Parathyroid adenoma (tissue), 2 donors: Measurements from ENCODE around the gene INKA1.
A peak's percentile ranks its signal among the peaks of the same experiment; 100 is the strongest.

ENCODE experiments used
- H2AFZ ChIP-seq: fragments of 300-600 bp; sonication (generic); one replicate; pipeline ENCODE4 v1.7.0; 2017; ENCODE audit warnings: antibody characterized with exemption, mild to moderate bottlenecking
- H3K27ac ChIP-seq: fragments of 300-600 bp; sonication (generic); one replicate; pipeline ENCODE4 v1.7.0; 2017
- H3K27me3 ChIP-seq: fragments of 300-600 bp; sonication (generic); one replicate; pipeline ENCODE4 v1.7.0; 2017; ENCODE audit warnings: low read length; ENCODE audit not compliant: control insufficient read depth, insufficient read depth
- H3K36me3 ChIP-seq: fragments of 300-600 bp; sonication (generic); one replicate; pipeline ENCODE4 v1.7.0; 2017; ENCODE audit warnings: low read length; ENCODE audit not compliant: control insufficient read depth, insufficient read depth
- H3K4me1 ChIP-seq: fragments of 300-600 bp; sonication (generic); one replicate; pipeline ENCODE4 v1.7.0; 2017; ENCODE audit warnings: control low read depth
- H3K4me2 ChIP-seq: fragments of 300-600 bp; sonication (generic); one replicate; pipeline ENCODE4 v1.7.0; 2017; ENCODE audit warnings: low read length
- H3K4me3 ChIP-seq: fragments of 300-600 bp; sonication (generic); one replicate; pipeline ENCODE4 v1.7.0; 2017; ENCODE audit warnings: low read depth, low read length
- H3K79me2 ChIP-seq: fragments of 300-600 bp; sonication (generic); one replicate; pipeline ENCODE4 v1.7.0; 2017; ENCODE audit warnings: control low read depth
- H3K9ac ChIP-seq: fragments of 300-600 bp; sonication (generic); one replicate; pipeline ENCODE4 v1.7.0; 2017; ENCODE audit warnings: mild to moderate bottlenecking
- H3K9me3 ChIP-seq: fragments of 300-600 bp; sonication (generic); one replicate; pipeline ENCODE4 v1.7.0; 2017; ENCODE audit warnings: low read length; ENCODE audit not compliant: control insufficient read depth
- CTCF ChIP-seq: fragments of 300-600 bp; sonication (generic); IDR thresholded peaks from one replicate; pipeline ENCODE4 v1.7.0; 2017; ENCODE audit warnings: antibody characterized with exemption, mild to moderate bottlenecking
- donor health status: primary hyperparathyroidism.

INKA1 gene

DNA sequence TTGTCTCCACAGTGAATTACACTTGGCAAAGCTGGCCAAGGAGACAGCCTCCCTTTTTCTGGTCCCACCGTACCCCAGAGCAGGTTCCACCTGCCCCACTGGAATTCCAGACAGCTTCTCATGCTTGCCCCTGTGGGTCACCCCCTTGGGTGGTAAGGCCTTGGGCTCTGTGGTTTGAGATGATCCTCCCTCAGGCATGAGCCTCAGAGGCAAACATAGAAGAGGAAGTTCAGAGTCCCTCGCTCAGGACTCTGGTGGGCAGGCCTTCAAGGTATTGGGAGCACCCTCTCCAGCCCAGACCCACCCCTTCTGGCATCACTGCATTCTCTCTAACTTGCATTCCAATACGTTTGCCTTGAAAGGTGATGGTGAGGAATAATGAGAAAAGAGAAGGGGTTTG lies 28.3 kb downstream of the INKA1 start:
- no peak overlapping the region for H3K4me3 ChIP-seq
- H3K9me3 ChIP-seq: no peaks in the 10 kb centered on the region
- H3K27ac ChIP-seq: no peak overlapping the region
- no peak for TF ChIP-seq CTCF
- no peak overlapping the region for H3K4me2 ChIP-seq
- no peaks in the 10 kb centered on the region for H3K36me3 ChIP-seq
- H2AFZ ChIP-seq: no peak overlapping the region
- no peaks in the 10 kb centered on the region for H3K79me2 ChIP-seq
- H3K9ac ChIP-seq: no peak overlapping the region
- no peaks in the 10 kb centered on the region for H3K4me1 ChIP-seq
- H3K27me3 ChIP-seq: no peaks in the 10 kb centered on the region

- no peaks in the 10 kb centered on the region for H3K27me3 ChIP-seq
- H3K36me3 ChIP-seq: no peaks in the 10 kb centered on the region
- no peak overlapping the region for H3K27ac ChIP-seq
- H2AFZ ChIP-seq: no peak overlapping the region
- no peaks in the 10 kb centered on the region for H3K4me1 ChIP-seq
- H3K4me3 ChIP-seq: no peak overlapping the region
- H3K9ac ChIP-seq: no peak overlapping the region
- no peak overlapping the region for H3K4me2 ChIP-seq
- peak; percentile 94 for TF ChIP-seq CTCF
- H3K79me2 ChIP-seq: no peaks in the 10 kb centered on the region
- H3K9me3 ChIP-seq: no peaks in the 10 kb centered on the region
Observed at GRCh38 chr3:49839193-49839809, 36.2 kb downstream of the INKA1 start.

DNA sequence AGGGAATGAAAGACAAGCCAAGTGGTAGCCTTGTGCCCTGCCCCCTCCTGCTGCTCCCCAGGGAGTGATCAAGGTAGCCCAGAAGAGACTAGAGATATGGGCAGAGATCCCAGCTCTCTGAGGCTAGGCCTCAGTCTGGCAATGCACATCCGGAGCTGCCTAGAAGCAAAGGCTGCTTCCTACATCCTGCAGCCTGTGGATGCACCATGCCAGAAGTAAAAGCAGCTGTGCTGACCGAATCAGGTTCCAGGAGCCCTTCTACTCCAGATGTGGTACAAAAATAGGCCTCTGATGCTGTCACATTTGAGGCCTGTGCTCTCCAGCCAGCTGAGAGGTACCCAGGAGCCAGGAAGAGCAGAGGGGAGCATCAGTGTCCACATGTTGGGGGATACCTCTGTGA lies 37.3 kb downstream of the INKA1 start:
- no peak for TF ChIP-seq CTCF
- Histone ChIP-seq H3K36me3 (no peaks in the 10 kb centered on the region), H3K79me2 (no peaks in the 10 kb centered on the region), H3K4me2 (no peak overlapping the region), H3K4me3 (no peak overlapping the region), H3K9me3 (no peaks in the 10 kb centered on the region), H3K9ac (no peak overlapping the region), H3K4me1 (no peaks in the 10 kb centered on the region), H3K27me3 (no peaks in the 10 kb centered on the region), H2AFZ (no peak overlapping the region), H3K27ac (no peak overlapping the region)

GRCh38 chr3:49841126-49841696 lies 38.1 kb downstream of the INKA1 start:
- no peak overlapping the region for H3K9ac ChIP-seq
- no peak for TF ChIP-seq CTCF

GRCh38 chr3:49841806-49842205 lies 38.7 kb downstream of the INKA1 start:
- Histone ChIP-seq H3K4me1 (no peaks in the 10 kb centered on the region), H2AFZ (no peak overlapping the region), H3K36me3 (no peaks in the 10 kb centered on the region), H3K79me2 (no peaks in the 10 kb centered on the region), H3K4me2 (no peak overlapping the region), H3K27me3 (no peaks in the 10 kb centered on the region), H3K4me3 (no peak overlapping the region), H3K27ac (no peak overlapping the region), H3K9ac (no peak overlapping the region), H3K9me3 (no peaks in the 10 kb centered on the region)
- TF ChIP-seq CTCF: no peak

More at GRCh38 chr3:49841126-49841696, 38.1 kb downstream of the INKA1 start:
- no peaks in the 10 kb centered on the region for H3K79me2 ChIP-seq
- no peak overlapping the region for H3K4me3 ChIP-seq
- H3K27me3 ChIP-seq: no peaks in the 10 kb centered on the region
- H3K36me3 ChIP-seq: no peaks in the 10 kb centered on the region
- no peak overlapping the region for H3K4me2 ChIP-seq
- no peaks in the 10 kb centered on the region for H3K9me3 ChIP-seq
- H3K27ac ChIP-seq: no peak overlapping the region
- H2AFZ ChIP-seq: no peak overlapping the region
- H3K4me1 ChIP-seq: no peaks in the 10 kb centered on the region
